Fibroblast of skin of left quadriceps (primary cell): ENCODE data around the gene AVL9.
A peak's percentile ranks its signal among the peaks of the same experiment; 100 is the strongest.
"Not testable (repeated sequence)": the region's sequence is repeated elsewhere in the genome, so short reads cannot be mapped to it uniquely, and the experiment has no call there.

Source experiments
- DNase-seq, 2 experiments: peaks; one replicate each; pipeline ENCODE4 v3.0.0-alpha.2; 2013; ENCODE audit warnings: low read depth in 2 of 2

The AVL9 gene

GRCh38 chr7:32495298-32496051 lies at the start of gene AVL9:
Gene AVL9, plus strand, starts transcription at chr7:32495489. Its CDS starts 221 bp downstream, at chr7:32495710.
- peak; percentile 88 to 91 for DNase-seq

DNA sequence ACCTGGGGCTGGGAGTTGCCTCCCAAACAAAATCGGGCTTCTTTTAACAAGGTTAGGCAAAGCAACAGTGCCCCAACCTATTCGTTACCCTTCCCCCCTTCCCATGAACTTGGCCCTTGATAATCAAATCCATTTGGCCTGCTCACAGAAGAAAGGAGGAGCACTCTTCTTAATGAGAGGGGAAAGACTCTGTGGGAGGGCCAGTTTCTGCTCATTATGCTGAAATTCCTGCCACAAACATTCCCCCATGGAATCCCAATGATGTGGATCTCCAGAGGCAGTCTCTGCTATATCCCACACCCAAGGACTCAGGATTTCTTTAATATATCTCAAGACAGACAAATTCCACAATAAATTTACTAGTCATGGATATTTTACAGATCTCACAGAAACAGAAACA lies 48.1 kb upstream of the AVL9 start:
- DNase-seq = no peak

GRCh38 chr7:32453341-32454011 lies 41.8 kb upstream of the AVL9 start:
- DNase-seq = no peak

DNA sequence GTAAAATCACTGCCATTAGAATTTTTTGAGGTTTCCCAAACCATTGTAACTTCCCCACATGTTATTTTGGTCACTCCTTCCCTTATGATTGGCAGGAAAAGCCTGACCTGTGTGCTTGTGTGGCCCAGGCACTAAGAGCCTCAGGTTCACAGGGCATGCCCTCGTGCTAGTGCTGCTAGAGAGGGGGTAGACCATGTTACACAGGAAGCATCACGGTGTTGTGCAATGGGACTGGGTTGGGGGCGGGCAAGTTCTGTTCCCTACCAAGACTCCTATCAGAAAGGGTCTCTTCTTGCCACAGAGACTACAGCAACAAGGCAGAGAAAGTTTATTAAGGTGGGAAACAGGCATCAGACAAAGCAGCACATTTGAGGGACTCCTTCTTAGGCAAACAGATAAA lies 37.3 kb upstream of the AVL9 start:
- DNase-seq = no peak

DNA sequence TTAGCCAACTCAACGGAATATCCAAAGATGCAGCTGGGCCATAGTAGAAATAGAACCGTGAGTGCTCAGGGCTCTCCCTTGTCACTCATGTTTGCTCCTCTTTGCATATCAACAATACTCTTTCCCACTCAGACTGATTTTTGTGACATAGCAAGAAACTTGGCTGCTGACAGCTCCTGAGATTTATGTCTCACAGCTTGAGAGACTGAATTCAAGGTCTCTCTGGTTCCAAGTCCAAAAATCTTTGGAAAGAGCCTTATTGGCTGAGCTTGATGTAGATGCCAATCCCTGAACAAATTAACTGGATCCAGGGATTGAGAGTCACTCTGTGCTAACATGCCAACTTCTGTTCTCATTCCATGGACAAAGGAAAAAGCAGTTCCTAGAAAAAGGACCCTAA lies 35.5 kb upstream of the AVL9 start:
- no peak for DNase-seq

DNA sequence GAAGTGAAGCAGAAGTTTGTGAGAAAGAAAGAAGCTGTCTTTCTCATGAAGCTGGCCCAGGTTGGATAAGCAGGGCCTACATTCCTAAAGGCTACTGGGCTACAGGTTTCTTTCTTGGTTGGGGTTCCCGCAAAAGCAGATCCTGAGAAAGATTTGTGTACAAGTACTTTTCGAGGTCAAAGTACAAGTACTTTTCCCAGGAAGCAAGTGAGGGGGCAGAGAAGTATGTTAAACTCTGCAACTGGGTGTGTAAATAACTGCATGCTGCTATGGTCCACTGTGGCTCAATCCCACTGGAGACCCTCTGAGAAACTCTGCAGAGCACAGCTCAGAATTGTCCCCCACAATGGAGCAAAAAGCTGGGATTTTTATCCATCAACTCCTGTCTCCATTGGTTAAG lies 33.8 kb upstream of the AVL9 start:
- DNase-seq = no peak

- DNase-seq = no peak
These were observed 32.8 kb upstream of the AVL9 start for GRCh38 chr7:32462451-32462850.

DNA sequence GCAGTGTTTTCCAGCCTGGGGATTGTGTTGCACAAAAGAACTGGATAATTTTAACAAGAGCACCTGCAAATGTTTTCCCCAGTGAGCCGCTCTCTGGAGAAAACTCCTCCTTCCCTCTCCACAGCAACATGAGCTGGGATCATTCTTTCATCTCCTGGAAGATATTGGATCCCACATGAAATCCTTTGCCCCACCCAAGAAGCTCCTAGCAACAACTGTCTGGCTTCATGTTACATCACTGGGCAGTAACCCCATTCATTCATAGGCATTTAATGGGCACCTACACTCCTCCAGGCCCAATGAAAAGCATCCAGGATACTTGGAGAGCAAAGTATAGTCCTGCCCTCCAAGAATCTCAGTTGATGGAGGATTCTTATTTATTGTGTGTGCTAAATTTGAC lies 32.3 kb upstream of the AVL9 start:
- DNase-seq = no peak

DNA sequence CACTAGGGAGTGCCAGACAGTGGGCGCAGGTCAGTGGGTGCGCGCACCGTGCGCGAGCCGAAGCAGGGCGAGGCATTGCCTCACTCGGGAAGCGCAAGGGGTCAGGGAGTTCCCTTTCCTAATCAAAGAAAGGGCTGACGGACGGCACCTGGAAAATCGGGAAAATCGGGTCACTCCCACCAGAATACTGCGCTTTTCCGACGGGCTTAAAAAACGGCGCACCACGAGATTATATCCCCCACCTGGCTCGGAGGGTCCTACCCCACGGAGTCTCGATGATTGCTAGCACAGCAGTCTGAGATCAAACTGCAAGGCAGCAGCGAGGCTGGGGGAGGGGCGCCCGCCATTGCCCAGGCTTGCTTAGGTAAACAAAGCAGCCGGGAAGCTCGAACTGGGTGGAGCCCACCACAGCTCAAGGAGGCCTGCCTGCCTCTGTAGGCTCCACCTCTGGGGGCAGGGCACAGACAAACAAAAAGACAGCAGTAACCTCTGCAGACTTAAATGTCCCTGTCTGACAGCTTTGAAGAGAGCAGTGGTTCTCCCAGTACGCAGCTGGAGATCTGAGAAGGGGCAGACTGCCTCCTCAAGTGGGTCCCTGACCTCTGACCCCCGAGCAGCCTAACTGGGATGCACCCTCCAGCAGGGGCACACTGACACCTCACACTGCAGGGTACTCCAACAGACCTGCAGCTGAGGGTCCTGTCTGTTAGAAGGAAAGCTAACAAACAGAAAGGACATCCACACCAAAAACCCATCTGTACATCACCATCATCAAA lies 30.5 kb upstream of the AVL9 start:
- DNase-seq = not testable (repeated sequence)

DNA sequence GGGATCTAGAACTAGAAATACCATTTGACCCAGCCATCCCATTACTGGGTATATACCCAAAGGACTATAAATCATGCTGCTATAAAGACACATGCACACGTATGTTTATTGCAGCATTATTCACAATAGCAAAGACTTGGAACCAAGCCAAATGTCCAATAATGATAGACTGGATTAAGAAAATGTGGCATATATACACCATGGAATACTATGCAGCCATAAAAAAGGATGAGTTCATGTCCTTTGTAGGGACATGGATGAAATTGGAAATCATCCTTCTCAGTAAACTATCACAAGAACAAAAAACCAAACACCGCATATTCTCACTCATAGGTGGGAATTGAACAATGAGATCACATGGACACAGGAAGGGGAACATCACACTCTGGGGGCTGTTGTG lies 25.3 kb upstream of the AVL9 start:
- not testable (repeated sequence) for DNase-seq

DNA sequence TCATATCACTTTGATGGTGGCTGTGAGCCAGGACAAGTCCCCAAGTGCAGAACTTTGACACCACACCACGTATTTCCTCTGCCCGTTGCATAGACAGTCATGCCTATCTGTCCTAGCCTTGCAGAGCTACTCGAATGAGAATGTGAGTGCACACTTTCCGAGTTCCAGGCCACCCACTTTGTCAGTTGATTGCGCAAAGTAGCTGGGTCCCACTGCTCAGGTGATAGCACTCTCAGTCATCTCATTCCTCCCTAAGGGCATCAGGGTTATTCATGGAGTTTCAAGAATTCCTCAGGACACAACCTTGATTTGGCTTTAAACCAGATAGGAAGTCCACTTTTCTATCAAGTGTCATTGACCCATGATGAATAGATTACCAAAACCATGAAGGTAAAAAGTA lies 24.4 kb upstream of the AVL9 start:
- no peak for DNase-seq

DNA sequence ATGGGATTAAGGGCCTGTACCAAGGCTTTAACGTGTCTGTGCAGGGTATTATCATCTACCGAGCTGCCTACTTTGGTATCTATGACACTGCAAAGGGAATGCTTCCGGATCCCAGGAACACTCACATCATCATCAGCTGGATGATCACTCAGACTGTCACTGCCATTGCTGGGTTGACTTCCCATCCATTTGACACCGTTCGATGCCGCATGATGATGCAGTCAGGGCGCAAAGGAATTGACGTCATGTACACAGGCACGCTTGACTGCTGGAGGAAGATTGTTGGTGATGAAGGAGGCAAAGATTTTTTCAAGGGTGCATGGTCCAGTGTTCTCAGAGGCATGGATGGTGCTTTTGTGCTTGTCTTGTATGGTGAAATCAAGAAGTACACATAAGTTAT lies 23.3 kb upstream of the AVL9 start:
- DNase-seq = no peak

- no peak for DNase-seq
These were observed 21.3 kb upstream of the AVL9 start for GRCh38 chr7:32474008-32474407.

DNA sequence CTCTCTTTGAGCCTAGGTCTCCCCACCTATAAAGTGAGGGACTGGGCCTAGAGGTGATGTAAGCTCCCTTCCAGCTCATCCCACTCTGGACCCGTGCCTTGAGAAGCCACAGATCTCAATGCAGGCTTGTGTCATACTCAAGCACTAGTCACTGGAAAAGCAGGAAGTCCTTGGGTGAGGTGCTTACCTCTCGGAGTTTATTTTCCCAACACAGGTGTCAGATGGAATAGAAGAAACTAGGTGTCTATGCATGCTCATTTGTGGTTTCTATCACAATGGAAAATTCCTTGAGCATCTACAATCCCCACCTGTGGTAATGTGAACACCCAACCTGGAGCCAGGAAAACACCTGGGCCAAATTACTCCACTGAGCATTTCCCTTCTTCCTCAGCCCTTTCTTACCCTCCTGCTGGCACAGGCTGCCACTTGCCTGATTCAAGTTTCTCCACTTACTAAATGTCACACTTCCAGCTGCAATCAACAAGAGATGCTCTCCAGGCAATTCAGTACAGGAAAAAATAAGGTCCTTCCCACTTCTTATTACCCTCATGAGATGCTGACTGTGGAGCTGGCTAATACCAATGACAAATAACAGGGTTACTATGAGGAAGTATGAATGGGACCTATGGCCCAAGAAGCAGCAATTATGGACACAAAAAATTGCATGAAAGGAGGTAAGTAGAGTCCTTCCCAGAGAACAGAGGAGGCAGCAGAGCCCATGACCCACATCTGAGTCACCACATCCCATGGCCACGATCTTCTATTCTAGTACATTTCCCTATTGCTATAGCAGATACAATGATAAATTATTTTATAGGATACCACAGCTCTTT lies 18.3 kb upstream of the AVL9 start:
- no peak for DNase-seq

GRCh38 chr7:32477649-32477980 lies 17.7 kb upstream of the AVL9 start:
- no peak for DNase-seq

GRCh38 chr7:32479574-32480200 lies 15.6 kb upstream of the AVL9 start:
- peak in 1 of 2 experiments; percentile 7 for DNase-seq

- no peak for DNase-seq
These were observed 14.1 kb upstream of the AVL9 start for GRCh38 chr7:32481176-32481575.

DNA sequence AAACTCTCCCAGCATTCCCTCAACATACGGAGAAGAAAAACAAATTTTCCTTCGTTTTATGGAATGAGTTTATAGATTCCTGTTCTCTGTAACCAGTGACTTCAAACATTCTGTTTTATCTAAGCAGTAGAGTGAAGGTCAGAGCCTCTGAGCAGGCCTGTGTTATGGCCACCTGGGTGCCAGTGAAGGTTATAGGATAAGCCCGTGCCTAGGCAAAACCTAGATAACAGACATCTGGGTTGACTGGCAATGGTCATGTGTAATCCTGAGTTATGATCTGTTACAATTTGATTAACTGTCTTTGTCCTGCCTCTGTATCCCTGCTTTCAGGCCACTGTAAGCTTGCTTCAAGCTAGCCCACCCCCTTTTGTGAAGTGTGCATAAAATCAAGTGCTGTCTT lies 13.4 kb upstream of the AVL9 start:
- no peak for DNase-seq

DNA sequence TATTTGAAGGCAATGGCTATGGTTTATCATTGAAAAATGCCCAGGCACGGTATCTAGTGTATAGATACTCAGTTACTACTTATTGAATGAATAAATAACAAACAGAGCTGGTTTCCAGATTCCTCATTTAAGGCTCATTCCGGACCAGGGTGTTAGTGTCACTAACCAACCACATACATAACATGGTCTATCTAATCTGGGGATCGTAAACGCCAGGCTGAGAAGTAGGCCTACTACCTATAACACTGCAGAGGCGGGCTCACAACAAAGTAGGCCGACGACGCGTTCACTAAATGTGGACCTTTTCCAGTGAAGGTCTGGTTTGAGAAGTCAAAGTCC lies 5.5 kb upstream of the AVL9 start:
- DNase-seq = no peak

- peak; percentile 84 to 85 for DNase-seq
These were observed 5.0 kb upstream of the AVL9 start, which contains the start of gene LSM5 for GRCh38 chr7:32490127-32490796. Gene LSM5, minus strand, starts transcription at chr7:32490380. Its CDS starts 15 bp downstream, at chr7:32490365.

GRCh38 chr7:32494946-32495297 lies 367 bp upstream of the AVL9 start:
- DNase-seq = no peak
